Measurements from ENCODE around the gene ISOC2.
"Not testable (repeated sequence)": the region's sequence is repeated elsewhere in the genome, so short reads cannot be mapped to it uniquely, and the experiment has no call there.

Gene ISOC2

GRCh38 chr19:55461259-55461973 is at the start of gene ISOC2:
TSS of gene ISOC2 (minus strand) at chr19:55461642. CDS start at chr19:55456486, 5,156 bp downstream.
- peak; percentile 99 for DNase-seq

DNA sequence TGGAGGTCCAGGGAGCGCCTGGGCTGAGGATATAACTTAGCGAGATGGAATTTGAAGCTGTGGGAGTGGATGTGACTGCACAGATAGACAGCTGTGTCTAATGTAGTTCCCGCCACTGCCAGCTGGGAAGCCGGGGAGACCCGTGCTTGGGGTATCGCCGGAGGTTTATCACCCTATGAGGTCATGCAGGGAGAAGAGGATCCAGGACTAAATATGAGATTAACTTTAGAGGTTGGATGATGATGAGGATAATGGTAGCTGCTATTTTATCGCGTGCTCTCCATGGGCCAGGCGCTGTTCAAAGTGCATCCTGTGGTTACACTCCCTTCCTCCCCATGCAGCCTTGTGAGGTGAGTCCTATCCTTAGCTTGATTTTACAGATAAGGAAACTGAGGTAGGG is 46.7 kb upstream of the ISOC2 start:
- DNase-seq, result no peak

DNA sequence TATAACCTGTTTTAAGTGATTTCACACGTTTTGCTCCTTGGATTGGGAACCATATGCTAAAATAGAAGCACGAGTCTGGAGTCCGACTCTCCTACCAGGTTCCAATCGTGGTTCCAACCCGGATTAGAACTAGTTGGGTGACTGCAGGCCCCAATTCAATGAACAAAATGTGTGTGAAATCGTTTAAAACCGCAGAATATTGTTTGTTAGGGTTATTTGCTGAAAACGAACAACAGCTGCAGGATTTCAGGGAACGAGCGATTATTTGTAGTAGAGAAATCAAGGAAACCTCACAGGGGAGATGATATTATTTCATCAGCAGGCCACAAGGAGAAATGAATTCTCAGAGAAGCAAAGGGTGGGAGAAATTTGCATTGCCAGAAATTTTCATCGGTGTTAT is 43.5 kb upstream of the ISOC2 start:
- DNase-seq, result no peak

DNA sequence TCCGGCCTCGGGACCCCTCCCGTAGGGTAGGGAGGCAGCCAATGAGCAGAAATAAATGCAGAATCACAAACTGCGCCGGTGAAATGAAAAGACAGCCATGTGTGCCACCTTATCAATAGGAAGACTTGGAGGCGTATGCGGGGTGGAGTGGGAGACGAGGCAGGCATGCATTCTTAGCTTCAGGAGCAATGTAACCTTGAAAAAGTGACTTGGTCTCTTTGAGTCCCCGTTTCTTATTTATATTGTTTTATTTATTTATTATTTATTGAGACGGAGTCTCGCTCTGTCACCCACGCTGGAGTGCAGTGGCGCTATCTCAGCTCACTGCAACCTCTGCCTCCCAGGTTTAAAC is 42.8 kb upstream of the ISOC2 start:
- DNase-seq, result no peak

- DNase-seq, result peak; percentile 88
Observed at GRCh38 chr19:55503502-55504251, 42.2 kb upstream of the ISOC2 start.

DNA sequence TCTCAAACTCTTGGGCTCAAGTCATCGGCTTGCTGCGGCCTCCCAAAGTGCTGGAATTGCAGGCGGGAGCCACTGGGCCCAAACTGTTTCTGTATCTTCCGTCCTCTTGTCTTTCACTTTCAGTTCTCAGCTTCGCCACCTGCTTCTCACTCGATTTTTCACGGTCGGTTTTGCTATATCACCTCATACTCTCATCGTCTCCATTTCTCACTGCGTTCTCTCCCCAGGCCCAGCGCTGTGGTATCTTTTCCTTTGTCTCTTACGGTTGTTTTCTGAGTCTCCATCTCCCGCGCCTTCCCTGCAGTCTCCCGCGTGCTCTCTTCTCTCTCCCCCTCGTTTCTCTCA is 41.7 kb upstream of the ISOC2 start:
- DNase-seq, result no peak

GRCh38 chr19:55502197-55502952 is 40.9 kb upstream of the ISOC2 start:
- DNase-seq, result no peak

GRCh38 chr19:55500368-55500952 is 39.0 kb upstream of the ISOC2 start:
- no peak for DNase-seq

GRCh38 chr19:55498246-55498840 is 36.9 kb upstream of the ISOC2 start:
- no peak for DNase-seq

DNA sequence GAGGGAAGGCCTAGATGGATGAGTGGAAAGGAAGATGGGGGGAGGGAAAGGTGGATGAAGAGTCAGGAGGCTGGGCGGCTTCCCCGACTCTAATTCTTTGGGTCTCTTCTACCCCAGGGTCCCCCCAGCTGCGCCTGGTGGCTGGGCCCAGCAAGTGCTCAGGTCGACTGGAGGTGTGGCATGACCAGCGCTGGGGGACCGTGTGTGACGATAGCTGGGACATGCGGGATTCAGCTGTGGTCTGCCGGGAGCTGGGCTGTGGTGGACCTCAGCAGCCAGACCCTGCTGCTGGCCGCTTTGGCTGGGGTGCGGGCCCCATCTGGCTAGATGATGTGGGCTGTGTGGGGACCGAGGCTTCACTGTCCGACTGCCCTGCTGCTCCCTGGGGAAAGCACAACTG is 36.3 kb upstream of the ISOC2 start:
- DNase-seq, result no peak

GRCh38 chr19:55496820-55497219 is 35.4 kb upstream of the ISOC2 start:
- DNase-seq, result not testable (repeated sequence)

DNA sequence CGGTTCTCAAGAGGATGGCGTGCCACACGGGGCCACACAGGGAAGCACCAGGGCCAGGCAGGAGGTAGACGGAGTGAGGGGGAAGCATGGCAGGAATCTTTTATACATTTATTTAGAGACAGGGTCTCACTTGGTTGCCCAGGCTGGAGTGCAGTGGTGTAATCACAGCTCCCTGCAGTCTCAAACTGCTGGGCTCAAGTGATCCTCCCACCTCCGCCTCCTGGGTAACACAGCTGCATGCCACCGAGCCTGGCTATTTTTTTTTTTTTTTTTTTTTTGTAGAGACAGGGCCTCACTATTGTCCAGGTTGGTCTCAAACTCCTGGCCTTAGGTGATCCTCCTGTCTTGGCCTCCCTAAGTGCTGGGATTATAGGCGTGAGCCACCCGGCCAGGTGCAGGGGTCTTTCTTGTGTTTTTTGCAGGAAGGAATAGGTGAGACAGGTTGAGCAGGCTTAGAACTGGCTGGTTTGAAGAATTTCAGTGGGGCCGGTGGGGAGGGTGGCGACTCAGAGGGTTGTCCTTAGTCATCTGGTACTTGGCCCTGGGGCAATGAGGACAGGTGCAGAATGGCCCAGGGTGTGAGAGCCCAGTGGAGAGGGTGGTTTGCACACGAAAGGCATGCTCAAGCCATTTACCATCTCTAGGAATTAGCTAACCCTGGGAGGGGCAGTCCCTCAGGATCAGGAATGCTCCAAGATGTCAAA is 34.4 kb upstream of the ISOC2 start:
- no peak for DNase-seq

- DNase-seq, result no peak
Observed at GRCh38 chr19:55494172-55494761, 32.8 kb upstream of the ISOC2 start.

- DNase-seq, result no peak
Observed at GRCh38 chr19:55493645-55494171, 32.3 kb upstream of the ISOC2 start.

- DNase-seq, result no peak
Observed at GRCh38 chr19:55493052-55493644, 31.7 kb upstream of the ISOC2 start.

GRCh38 chr19:55492362-55492944 is 31.0 kb upstream of the ISOC2 start:
- DNase-seq, result no peak

- DNase-seq, result no peak
Observed at GRCh38 chr19:55491546-55492360, 30.3 kb upstream of the ISOC2 start.

DNA sequence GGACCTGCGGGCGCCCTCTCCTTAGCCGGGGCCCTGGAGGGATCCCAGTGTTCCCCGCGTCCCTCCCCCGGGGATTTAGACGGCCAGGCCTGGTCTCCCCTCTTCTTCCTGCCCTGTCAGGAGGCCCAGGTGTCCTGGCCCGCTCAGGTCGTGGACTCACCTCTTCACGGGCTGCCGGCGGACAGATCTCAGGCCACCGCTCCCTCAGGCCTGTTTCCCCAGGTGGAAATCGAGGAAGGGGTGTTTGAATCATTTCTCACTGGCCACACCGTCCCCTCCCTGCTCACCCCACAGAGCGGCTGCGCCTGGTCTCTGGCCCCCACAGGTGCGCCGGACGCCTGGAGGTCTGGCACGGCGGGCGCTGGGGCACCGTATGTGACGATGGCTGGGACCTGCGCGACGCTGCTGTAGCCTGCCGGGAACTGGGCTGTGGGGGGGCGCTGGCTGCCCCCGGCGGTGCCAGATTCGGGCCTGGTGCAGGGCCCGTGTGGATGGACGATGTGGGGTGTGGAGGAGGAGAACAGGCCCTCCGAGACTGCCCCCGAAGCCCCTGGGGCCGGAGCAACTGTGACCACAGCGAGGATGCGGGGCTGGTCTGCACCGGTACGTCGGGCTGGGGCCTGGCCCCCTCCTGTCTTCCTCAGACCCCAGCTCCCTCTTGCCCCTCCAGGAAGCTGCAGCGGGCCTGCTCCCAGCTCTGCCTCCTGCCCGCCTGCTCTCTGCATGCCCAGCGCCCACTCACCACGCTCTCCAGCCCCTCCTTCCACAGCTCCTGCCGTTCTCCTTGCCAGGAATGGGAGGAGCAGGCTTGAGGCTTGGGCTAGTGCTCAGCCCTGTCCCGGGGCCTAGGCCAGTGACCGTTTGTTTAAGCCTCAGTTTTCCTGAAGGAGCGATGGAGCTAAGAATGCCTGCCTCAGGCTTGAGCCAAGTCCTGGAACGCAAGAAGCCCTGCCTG is 29.3 kb upstream of the ISOC2 start:
- no peak for DNase-seq
